GM18873 (cell line): ENCODE measurements around the gene RFK.
A peak's percentile ranks its signal among the peaks of the same experiment; 100 is the strongest.

Source experiments
- ATAC-seq: cut with Tn5 transposase; IDR thresholded peaks from one replicate; pipeline ENCODE4 v1.9.1; 2021; ENCODE audit warnings: mild to moderate bottlenecking, moderate library complexity, moderate number of reproducible peaks; ENCODE audit not compliant: unreplicated experiment, low FRiP score

RFK gene

GRCh38 chr9:76413658-76414057, 19.4 kb upstream of the RFK start:
- ATAC-seq: no peak

GRCh38 chr9:76412638-76413037, 18.4 kb upstream of the RFK start:
- ATAC-seq: no peak

- ATAC-seq: no peak
Measured at GRCh38 chr9:76405868-76406267, 11.6 kb upstream of the RFK start.

- no peak for ATAC-seq
Measured at GRCh38 chr9:76405340-76405739, 11.1 kb upstream of the RFK start.

- no peak for ATAC-seq
Measured at GRCh38 chr9:76404401-76404800, 10.2 kb upstream of the RFK start.

- peak; percentile 74 for ATAC-seq
Measured at GRCh38 chr9:76403352-76403751, 9.1 kb upstream of the RFK start.

- no peak for ATAC-seq
Measured at GRCh38 chr9:76401580-76402354, 7.5 kb upstream of the RFK start.

GRCh38 chr9:76401176-76401575, 7.0 kb upstream of the RFK start:
- ATAC-seq: no peak

- ATAC-seq: no peak
Measured at GRCh38 chr9:76400534-76401096, 6.4 kb upstream of the RFK start.

GRCh38 chr9:76399856-76400255, 5.6 kb upstream of the RFK start:
- no peak for ATAC-seq

- no peak for ATAC-seq
Measured at GRCh38 chr9:76396597-76396996, 2.4 kb upstream of the RFK start.

- ATAC-seq: no peak
Measured at GRCh38 chr9:76396144-76396543, 1.9 kb upstream of the RFK start.

- ATAC-seq: no peak
Measured at GRCh38 chr9:76395381-76395780, 1.2 kb upstream of the RFK start.

- peak; percentile 48 for ATAC-seq
Measured at GRCh38 chr9:76394960-76395252, 680 bp upstream of the RFK start.

- ATAC-seq: no peak
Measured at GRCh38 chr9:76390656-76391055, 3.6 kb downstream of the RFK start.

GRCh38 chr9:76379494-76379893, 14.7 kb downstream of the RFK start:
- ATAC-seq: no peak

GRCh38 chr9:76378367-76379073, 15.7 kb downstream of the RFK start:
- no peak for ATAC-seq

- no peak for ATAC-seq
Measured at GRCh38 chr9:76377791-76378190, 16.4 kb downstream of the RFK start.

GRCh38 chr9:76374783-76375559, 19.3 kb downstream of the RFK start:
- no peak for ATAC-seq

GRCh38 chr9:76373784-76374474, 20.3 kb downstream of the RFK start:
- no peak for ATAC-seq
